Right lobe of liver (tissue), 6 donors: ENCODE results near the gene NPHS1. TPM values are rescaled to one million over a fixed set of nuclear protein-coding genes. Genes with fewer than 3 reads are reported as not detected.
A peak's percentile ranks its signal among the peaks of the same experiment; 100 is the strongest.

Experiments
- ATAC-seq, 4 donors: fragments of 200-7000 bp; cut with Tn5 transposase; one replicate each; pipeline ENCODE4 v1.9.1; 2020; ENCODE audit warnings: mild to moderate bottlenecking in 4 of 4, moderate library complexity in 4 of 4
- DNase-seq, 3 donors: peaks; one replicate each; pipeline ENCODE4 v3.0.0-alpha.2; 2020
- H3K27ac ChIP-seq, 3 donors: fragments of 200-600 bp; one replicate each; pipeline ENCODE4 v1.8.0; 2022
- H3K27me3 ChIP-seq, 2 donors: fragments of 200-600 bp; one replicate each; pipeline ENCODE4 v1.8.0; 2022
- H3K36me3 ChIP-seq, 4 donors: fragments of 200-600 bp; sonication (generic) in 1 of 4; one replicate each; pipeline versions ENCODE4 v1.5.1 to v1.8.0; 2017 to 2022; ENCODE audit warnings: control low read depth in 1 of 4
- H3K4me1 ChIP-seq, 4 donors: fragments of 200-600 bp; sonication (generic) in 1 of 4; one replicate each; pipeline versions ENCODE4 v1.5.1 to v1.8.0; 2017 to 2022; ENCODE audit warnings: control low read depth in 1 of 4
- H3K4me3 ChIP-seq, 3 donors: fragments of 200-600 bp; one replicate each; pipeline ENCODE4 v1.8.0; 2022
- H3K9me3 ChIP-seq, 4 donors: fragments of 200-600 bp; sonication (generic) in 1 of 4; one replicate each; pipeline versions ENCODE4 v1.5.1 to v1.8.0; 2017 to 2022; ENCODE audit warnings: control low read depth in 1 of 4
- CTCF ChIP-seq, 4 donors: fragments of 200-600 bp in 3 of 4; fragments of 450-650 bp in 1 of 4; IDR thresholded peaks; one replicate each; pipeline versions ENCODE4 v1.5.1 to v1.8.0; 2016 to 2022; ENCODE audit warnings: antibody characterized with exemption in 4 of 4, mild to moderate bottlenecking in 2 of 4
- POLR2A ChIP-seq: fragments of 450-650 bp; IDR thresholded peaks from one replicate; pipeline ENCODE4 v1.6.1; 2017; ENCODE audit warnings: antibody characterized with exemption, mild to moderate bottlenecking
- WGBS: methylation state at CpG from one replicate; pipeline ENCODE4 v1.1.6; 2018; ENCODE audit warnings: low coverage, low lambda C conversion rate; ENCODE audit not compliant: insufficient coverage; ENCODE audit errors: missing lambda C conversion rate; 5-methylcytosine and 5-hydroxymethylcytosine counted together
- intact Hi-C, 2 donors: fragments of 100-400 bp; cut with DNase I; formaldehyde crosslinking; loops; one replicate each; pipeline versions ENCODE4 v1.11.2 to v1.14.1; 2022
- total RNA-seq, 6 experiments: library from RNA; depleted of rRNA in 2 of 6; stranded (reverse); fragments of >200 nt in 2 of 6; fragmentation: NEBNext Ultra II Directional in 3 of 6; extraction: Animal tissue kit (Norgen Biotek cat#: 25700) in 3 of 6; gene quantifications; one replicate each; pipeline versions ENCODE4 v1.1.0 to v1.2.4, GENCODE V29; 2016 to 2023
- donor health status: DM: no; HTN: yes; CAD: no.
- donor health status: DM: no; HTN: no; CAD: no.
- donor health status: DM: no; HTN: no; CAD: no.
- donor health status: DM: no; HTN: yes; CAD: no.
- donor health status: DM: no; HTN: yes; CAD: no.

Gene NPHS1
- total RNA-seq, 6 experiments from 2014 or later, result not detected

GRCh38 chr19:35811317-35812219 lies 40.7 kb downstream of the NPHS1 start:
- WGBS, result no CpG with 5 or more reads among the region's 18 CpGs
- peak overlapping the region in 2 of 3 donors; percentile 50 to 82 for H3K27ac ChIP-seq
- H3K4me1 ChIP-seq, result peaks cover 0 to 31% (median 3%) of the 10 kb centered on the region in 4 donors
- H3K9me3 ChIP-seq, result no peaks in the 10 kb centered on the region
- peak overlapping the region; percentile 58 to 86 (median 71) for H3K4me3 ChIP-seq
- no peaks in the 10 kb centered on the region for H3K27me3 ChIP-seq
- H3K36me3 ChIP-seq, result peaks cover 0 to 21% (median 2%) of the 10 kb centered on the region in 4 donors
- peak in 1 of 3 donors; percentile 67 for DNase-seq
- intact Hi-C loops, result no loop called here
- no peak for TF ChIP-seq POLR2A
- TF ChIP-seq CTCF (IDR thresholded peaks at IDR 0.05), result no peak
- ATAC-seq, result peak; percentile 43 to 74 (median 56)

- H3K27ac ChIP-seq, result no peak overlapping the region
- H3K4me3 ChIP-seq, result no peak overlapping the region
- no peaks in the 10 kb centered on the region for H3K9me3 ChIP-seq
- peaks cover 0 to 58% (median 10%) of the 10 kb centered on the region in 4 donors for H3K36me3 ChIP-seq
- no peaks in the 10 kb centered on the region for H3K27me3 ChIP-seq
- ATAC-seq, result no peak
- TF ChIP-seq CTCF (IDR thresholded peaks at IDR 0.05) (no peak), POLR2A (no peak)
- intact Hi-C loops, result no loop called here
- DNase-seq, result no peak
- 95% methylated on average over 5 of the region's 5 CpGs for WGBS
- peaks cover 0 to 31% (median 3%) of the 10 kb centered on the region in 4 donors for H3K4me1 ChIP-seq
Observed at GRCh38 chr19:35807633-35808032, 44.7 kb downstream of the NPHS1 start.

- intact Hi-C loops, result no loop called here
- H3K9me3 ChIP-seq, result no peaks in the 10 kb centered on the region
- DNase-seq, result no peak
- ATAC-seq, result peak in 2 of 4 donors; percentile 12 to 27
- TF ChIP-seq POLR2A (no peak), CTCF (IDR thresholded peaks at IDR 0.05) (no peak)
- H3K27me3 ChIP-seq, result no peaks in the 10 kb centered on the region
- H3K4me1 ChIP-seq, result peaks cover 0 to 31% (median 3%) of the 10 kb centered on the region in 4 donors
- H3K27ac ChIP-seq, result no peak overlapping the region
- no CpG with 5 or more reads among the region's 18 CpGs for WGBS
- peaks cover 0 to 64% (median 10%) of the 10 kb centered on the region in 4 donors for H3K36me3 ChIP-seq
- no peak overlapping the region for H3K4me3 ChIP-seq
Observed at GRCh38 chr19:35806597-35806996, 45.7 kb downstream of the NPHS1 start.

GRCh38 chr19:35805526-35806102 lies 46.7 kb downstream of the NPHS1 start:
- H3K27ac ChIP-seq, result no peak overlapping the region
- no peak for DNase-seq
- WGBS, result 68% methylated on average over 4 of the region's 5 CpGs
- no peak overlapping the region for H3K4me3 ChIP-seq
- peaks cover 0 to 64% (median 10%) of the 10 kb centered on the region in 4 donors for H3K36me3 ChIP-seq
- intact Hi-C loops, result no loop called here
- peaks cover 0 to 27% (median 0%) of the 10 kb centered on the region in 4 donors for H3K4me1 ChIP-seq
- ATAC-seq, result peak in 1 of 4 donors; percentile 15
- TF ChIP-seq CTCF (IDR thresholded peaks at IDR 0.05) (no peak), POLR2A (no peak)
- H3K9me3 ChIP-seq, result no peaks in the 10 kb centered on the region
- H3K27me3 ChIP-seq, result no peaks in the 10 kb centered on the region
